Hematopoietic multipotent progenitor cell treated with erythropoietin and hydrocortisone succinate and interleukin-3 and kit ligand, for 4 days (in vitro differentiated cells): ENCODE measurements around the gene POU2F3.

Source experiments
- DNase-seq: peaks from one replicate; pipeline ENCODE4 v3.0.0-alpha.2; 2015

The POU2F3 gene

DNA sequence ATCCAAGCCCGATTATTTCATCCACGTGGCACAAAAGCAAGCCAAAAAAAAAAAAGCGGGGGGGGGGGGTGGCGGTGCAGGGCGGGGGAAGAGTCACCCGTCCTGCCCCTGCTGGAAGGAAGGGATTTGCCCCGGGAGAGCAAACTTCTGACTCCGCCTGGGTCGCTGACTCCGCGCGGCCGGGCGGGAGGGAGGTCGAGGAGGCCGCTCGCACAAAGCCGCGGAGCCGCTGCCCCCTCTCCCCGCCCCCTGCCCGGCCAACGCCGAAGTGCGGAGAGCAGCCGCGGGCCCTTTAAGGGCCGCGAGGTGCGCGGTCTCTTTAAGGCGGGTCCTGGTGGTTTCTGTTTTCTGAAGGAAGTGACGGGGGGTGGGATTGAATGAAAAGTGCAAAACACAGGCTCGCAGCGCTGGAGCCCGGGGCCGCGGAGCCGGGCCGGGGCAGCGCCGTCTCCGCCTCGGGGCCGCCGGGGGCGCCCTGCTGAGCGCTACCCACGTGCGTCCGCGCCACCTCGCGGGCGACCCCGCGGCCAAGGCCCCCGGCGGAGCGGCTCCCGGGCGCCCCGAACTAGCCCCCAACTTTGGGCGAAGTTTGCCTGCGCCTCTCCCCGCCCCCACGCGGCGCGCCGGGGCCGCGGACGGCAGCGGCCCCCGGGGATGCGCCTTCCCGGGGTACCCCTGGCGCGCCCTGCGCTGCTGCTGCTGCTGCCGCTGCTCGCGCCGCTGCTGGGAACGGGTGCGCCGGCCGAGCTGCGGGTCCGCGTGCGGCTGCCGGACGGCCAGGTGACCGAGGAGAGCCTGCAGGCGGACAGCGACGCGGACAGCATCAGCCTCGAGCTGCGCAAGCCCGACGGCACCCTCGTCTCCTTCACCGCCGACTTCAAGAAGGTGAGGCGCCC is 29.1 kb upstream of the POU2F3 start, which contains the start of gene OAF:
TSS of gene OAF (plus strand) at position 407 of the 896 bp plus-strand sequence. CDS start at position 655, 248 bp downstream.
- DNase-seq = peak; percentile 94

- DNase-seq = no peak
Observed at GRCh38 chr11:120211522-120212258, 28.2 kb upstream of the POU2F3 start.

- DNase-seq = no peak
Observed at GRCh38 chr11:120212259-120212878, 27.6 kb upstream of the POU2F3 start.

- no peak for DNase-seq
Observed at GRCh38 chr11:120212926-120213325, 27.0 kb upstream of the POU2F3 start.

DNA sequence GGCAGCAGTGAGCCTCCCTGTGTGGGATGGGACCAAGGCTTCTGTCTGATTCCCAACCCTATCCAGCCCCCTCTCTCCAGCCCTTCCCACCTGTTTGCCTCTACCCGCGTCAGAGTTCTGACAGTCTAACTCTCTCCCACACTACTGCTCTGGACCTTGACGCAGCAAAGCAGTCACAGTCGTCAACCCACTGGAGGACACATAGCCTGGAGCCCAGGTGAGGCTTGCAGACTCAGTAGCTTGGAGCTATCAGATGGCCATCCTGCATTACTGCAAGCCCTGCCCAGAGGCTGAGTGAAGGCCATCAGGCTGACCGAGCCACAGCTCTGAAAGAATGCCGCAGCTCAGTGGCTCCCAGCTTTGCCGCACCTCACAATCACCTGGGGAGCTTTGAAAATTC is 25.4 kb upstream of the POU2F3 start:
- DNase-seq = no peak

- no peak for DNase-seq
Observed at GRCh38 chr11:120215634-120216033, 24.3 kb upstream of the POU2F3 start.

DNA sequence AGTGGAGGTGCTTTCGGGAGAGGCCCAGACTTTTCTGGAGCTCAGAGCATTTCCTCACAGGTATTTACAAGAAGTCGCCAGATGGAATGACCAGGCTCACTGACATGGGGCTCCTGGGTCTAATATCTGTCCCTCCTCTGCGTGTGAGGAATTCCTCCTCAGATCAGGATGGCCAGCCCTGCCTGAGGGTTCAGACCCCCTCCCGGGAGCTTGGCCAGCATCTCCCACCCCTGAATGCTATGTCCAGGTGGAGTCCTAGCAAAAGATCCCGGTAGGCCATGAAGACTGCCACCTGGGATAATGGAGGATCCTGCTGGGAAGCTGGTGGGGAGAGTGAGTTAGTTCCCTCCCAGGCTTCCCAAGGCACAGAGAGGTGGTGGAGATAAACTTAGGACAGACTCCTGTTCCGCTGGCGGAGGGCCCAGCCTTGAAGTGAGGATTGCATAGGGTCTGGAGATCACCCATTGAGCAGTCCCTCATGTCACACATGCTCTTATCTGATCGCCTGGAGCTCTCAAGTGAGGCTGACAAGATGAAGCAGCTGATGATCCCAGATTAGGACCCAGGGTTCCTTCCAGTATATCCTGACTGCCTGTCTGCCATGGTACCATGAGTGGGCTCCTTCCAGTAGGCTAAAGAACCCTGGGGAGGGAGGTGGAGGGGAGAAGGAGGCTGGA is 23.4 kb upstream of the POU2F3 start:
- no peak for DNase-seq

GRCh38 chr11:120217526-120217925 is 22.4 kb upstream of the POU2F3 start:
- DNase-seq = no peak

GRCh38 chr11:120217941-120218694 is 21.8 kb upstream of the POU2F3 start:
- no peak for DNase-seq

DNA sequence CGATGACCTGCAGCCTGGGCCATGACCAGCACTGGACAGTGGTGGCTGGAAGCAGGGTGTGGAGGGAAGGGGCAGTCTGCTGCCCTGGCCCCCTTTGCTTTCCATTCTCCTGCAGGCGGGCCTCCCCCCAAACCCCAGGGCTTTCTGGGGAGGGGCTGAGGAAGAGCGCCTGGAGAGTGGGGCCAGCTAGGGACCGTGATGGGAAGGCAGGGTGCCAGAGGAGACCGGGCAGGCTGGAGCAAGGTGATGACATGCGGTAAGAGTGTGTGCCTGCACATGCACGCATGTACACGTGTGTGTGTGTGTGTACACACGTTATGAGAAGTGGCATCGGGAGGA is 21.3 kb upstream of the POU2F3 start:
- no peak for DNase-seq

DNA sequence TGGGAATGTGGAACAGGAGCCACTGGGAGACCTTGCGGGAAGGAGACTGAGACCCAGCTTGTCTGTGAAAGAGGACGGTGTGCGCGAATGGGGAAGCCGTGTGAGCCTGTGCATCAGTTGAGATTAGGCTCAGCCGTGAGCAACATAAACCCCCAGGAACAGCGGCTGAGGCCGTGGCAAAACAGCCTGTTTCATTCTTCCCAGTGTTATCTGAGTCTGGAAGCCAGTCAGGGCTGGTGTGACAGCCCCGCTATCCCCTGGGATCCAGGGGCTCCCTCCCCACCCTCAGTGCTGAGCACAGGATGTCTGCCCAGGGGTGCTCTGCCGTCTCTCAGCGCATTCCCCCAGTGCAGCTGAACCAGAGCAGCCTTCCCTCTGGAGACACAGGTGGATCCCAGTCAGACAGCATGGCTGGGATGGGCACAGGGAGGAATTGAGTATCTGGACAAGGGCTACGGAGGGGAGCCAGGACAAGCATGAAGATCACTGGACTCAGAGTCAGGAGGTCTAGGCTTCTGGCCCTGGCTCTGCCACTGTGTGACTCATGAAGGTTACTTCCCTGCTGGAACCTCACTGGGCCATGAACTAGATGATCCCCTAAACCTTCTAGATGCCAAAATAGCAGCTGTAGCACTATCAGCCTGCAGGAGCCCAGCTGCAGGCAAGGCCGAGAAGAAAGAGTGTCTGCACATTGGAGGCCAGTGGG is 20.6 kb upstream of the POU2F3 start:
- DNase-seq = no peak

DNA sequence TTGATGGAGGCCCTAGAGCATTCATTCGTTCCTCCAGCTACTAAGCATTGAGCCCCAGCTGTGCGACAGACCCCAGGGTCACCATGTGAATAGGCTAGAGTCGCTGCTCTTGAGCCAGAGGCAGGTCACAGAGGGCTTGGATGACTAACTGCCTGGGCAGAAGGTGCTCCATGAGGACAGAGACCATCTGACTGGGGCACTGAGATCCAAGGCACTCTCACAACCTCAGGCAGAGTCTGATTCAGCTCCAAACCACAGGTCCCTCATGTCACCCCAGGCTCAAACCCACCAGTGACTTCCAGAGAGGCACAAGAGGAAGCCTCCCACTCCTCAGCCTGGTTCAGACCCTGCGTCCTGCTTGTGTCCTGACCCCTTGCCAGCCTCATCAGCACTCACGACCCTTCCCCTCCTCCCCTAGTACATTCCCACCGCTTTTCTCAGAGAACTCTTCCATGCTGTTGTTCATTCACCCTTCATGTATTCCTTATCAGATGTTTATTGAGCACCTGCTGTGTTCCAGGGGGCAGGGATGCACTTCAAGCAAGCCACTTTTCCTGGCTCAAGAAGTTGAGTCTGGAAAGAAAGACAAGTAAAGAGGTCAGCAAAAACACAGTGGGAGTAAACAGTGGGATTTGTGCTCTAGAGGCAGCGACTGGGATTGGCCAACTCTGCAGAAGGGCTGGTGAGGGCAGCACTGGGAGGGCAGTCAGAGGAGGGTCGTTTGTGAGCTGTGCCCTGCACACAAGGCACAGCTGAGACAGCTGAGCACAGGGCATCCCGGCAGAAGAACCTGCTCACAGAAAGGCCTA is 19.8 kb upstream of the POU2F3 start:
- no peak for DNase-seq

DNA sequence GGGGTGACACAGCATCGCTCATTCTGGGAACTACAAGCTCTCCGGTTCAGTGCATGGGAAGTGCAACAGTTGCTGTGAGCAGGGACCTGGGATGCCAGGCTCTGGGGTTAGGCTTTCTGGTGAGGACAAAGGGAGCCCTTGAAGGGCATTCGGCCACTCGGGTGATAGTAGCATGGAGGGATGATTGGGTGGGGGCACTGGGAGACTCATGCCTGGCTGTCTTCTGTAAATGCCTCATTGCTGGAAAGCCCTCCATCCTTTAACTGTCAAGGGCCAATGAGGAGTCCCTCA is 19.2 kb upstream of the POU2F3 start:
- DNase-seq = no peak

DNA sequence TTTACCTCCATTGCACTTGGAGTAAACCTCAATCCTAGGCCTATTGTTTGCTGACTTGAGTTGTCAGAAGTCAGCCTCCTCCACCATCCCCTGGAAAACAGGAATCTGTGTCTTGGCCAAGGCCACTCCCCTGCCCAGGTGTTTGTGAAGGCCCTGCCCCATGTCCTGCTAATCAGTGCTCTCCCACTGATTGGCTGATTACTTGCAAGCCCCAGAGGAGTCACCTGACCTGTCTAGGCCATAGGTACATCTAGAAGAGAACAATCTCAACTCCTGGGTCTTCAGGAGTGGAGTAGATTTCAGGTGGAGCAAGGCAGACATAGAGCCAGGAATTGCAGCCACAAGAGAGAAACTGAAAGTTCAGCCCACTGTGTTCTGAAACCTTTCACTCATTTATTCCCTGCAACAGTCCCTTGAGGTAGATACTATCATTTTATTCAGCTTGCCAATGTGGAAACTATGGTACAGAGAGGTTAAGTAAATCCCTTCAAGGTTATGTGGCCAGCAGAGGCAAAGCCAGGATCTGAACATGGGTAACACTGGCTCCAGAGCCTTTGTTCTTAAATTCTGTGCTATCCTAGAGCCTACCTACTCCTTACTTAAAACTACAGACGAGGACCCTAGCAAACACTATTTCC is 18.7 kb upstream of the POU2F3 start:
- no peak for DNase-seq

DNA sequence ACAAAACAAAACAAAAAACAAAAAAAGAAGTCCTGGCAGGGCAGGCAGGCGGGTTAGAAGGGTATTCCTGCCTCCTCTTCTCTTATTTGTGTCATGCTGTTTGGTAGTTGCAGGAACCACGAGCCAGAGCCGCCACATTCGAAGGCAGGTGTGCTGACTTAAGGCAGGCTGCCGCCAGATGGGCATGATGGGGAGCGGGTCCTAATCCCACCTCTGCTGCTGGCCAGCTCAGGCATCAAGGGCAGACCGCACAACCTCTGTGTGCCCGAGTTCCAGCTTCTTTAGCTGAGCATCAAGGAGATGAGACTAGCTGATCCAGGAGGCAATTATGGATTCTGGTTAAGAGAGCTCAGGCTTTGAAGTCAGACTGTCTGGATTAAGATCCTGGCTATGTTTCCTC is 17.0 kb upstream of the POU2F3 start:
- DNase-seq = no peak

- no peak for DNase-seq
Observed at GRCh38 chr11:120223793-120224192, 16.1 kb upstream of the POU2F3 start.

DNA sequence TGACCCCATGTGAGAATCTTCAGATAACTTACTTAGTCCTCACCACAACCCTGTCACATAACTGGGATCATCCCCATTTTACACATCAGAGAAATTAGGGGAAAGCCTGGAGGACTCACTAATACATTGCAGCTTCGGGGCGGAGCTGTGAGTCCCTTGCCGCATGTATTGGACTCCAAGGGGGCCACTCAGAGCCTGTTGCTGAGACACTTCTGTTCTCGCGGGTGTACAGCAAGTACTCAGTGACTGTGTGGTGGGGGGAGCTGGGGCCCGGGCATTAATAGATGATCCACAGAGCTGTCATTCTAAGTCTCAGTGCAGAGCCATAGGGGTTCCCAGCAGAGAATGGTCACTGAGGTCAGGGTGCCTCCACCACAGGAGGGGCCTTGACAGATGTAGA is 15.6 kb upstream of the POU2F3 start:
- DNase-seq = peak; percentile 44

DNA sequence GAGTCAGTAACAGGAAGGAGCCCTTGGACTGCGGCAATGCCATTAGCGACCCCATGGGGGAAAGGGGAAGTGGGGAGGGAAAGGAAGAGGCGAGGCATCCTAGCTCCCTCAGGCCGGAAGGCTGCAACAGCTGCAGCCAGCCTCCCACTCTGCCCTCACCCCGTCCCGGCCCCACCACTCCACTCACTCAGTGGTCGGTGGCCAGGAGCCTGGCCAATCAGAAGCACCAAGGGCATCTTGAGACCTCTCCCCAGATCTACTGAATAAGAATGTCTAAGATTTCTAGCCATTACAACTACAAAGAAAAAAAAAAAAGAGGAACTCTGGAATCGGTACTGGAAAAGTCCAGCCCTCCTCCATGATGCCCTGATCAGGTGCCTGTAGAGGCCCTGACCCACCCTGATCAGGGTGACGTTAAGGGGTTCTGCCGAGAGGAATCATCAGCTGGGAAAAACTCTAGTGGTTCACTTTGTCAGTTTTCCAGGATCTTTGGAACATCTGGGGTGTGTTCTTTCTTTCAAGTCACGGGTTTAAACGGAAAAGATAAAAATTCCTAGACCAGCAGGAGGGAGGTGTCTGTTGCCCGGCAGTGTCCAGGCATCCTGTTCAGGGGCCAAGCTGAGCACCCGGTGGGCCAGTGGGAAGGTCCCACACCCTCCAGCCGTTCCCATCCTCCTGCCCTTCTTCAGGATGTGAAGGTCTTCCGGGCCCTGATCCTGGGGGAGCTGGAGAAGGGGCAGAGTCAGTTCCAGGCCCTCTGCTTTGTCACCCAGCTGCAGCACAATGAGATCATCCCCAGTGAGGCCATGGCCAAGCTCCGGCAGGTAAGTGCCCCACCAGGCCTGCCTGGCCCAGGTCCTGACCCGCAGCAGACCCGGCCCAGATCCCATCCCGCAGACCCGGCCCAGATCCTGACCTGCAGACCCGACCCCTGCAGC is 14.7 kb upstream of the POU2F3 start:
- peak; percentile 89 for DNase-seq

GRCh38 chr11:120226242-120226641 is 13.7 kb upstream of the POU2F3 start:
- no peak for DNase-seq
